CD4-positive, alpha-beta T cell treated with Interleukin-10 for 1 hour (primary cell): ENCODE measurements around the gene IL22RA1.

Source experiments
- DNase-seq: peaks from one replicate; pipeline ENCODE4 v3.0.0-alpha.2; 2020

Gene IL22RA1

DNA sequence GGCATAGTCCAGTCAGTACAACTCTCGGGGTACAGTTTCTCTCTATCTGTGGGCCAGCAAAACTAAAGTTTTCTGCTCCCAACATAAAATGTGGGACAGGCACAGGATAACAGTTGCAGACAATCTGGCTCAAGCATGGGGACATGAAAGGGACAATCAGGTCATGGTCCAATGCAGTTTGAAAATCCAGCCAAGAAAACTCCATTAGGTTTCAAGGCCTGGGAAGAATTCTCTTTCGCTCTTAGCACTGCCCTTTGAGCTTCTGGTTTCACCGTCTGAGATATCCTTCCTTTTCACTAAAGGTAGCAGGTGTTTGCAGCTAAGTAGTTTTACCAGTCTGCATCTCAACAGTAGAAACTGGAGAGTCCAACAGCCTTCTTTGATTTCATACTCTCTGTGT, 21.1 kb upstream of the IL22RA1 start:
- no peak for DNase-seq

- DNase-seq: no peak
Measured at GRCh38 chr1:24162201-24162600, 19.3 kb upstream of the IL22RA1 start.

DNA sequence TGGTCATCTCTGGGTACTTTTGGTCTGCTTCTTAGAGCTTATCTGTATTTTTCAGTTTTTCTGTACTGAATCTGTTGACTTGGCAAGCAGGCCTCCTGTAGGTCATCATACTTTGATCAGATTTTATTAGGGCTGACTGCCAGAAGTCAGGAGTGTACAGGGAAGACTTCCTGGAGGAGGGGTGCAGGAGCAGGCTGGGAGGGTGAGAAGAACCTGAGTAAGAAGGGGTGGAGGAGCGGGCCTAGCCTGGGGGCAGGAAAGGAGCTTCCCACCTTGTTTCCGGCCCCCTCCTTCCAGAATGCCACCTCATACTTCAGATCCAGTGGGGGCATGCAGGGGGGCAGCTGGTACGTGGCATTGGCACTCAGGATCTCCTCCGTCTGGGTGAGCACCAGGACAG, 18.3 kb upstream of the IL22RA1 start:
- no peak for DNase-seq

DNA sequence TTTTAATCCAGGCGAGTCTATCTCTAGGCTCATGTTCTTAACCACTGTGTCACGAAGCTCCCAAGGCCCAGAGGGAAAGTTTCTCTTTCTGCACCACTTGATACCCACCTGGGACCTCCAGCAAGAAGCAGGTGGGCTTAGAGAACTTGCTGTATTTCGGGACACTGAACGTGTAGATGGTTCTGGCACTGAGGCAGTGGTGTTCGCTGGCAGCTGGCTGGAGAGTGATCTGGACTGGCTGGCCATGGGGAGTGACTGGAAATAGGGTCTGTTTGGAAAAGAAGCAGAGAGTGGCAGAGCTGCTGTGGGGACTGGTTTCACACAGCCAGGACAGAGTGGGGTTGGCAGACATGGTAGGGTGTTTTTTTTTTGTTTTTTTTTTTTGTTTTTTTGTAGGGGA, 16.4 kb upstream of the IL22RA1 start:
- no peak for DNase-seq

- no peak for DNase-seq
Measured at GRCh38 chr1:24157918-24158481, 15.1 kb upstream of the IL22RA1 start.

DNA sequence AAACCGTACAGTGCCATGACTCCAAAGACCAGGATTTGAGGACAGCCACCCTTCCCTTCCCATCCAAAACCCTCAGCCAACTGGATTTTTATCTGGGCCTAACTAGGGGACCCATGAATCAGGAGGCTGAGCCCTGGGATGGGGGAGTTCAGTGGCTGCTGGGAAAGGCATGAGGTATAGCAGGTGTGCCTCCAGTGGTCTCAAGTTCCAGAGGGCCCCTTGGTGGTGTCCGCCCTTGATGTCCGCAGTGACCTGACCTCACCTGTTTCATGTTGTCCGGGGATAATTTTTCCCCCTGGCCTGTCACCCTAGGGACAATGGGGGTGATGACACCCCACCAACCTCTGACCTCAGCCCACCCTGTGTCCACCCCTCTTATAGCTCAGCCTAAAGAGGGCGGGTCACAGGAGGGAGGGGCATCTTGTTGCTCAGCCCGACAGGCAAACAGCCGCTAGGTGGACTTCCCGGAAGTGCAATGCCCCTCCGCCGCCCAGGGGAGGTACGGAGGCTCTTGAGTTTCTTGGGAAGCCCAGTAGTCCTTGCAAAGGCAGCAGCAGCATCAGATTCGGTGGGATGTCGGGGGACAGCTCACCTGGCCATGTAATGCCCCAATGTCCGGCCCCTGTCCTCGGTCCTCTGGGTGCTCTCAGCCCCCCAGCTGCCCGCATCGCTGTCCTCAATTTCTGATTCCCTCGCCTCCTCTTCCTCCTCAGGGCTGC, 13.8 kb upstream of the IL22RA1 start:
- DNase-seq: no peak

DNA sequence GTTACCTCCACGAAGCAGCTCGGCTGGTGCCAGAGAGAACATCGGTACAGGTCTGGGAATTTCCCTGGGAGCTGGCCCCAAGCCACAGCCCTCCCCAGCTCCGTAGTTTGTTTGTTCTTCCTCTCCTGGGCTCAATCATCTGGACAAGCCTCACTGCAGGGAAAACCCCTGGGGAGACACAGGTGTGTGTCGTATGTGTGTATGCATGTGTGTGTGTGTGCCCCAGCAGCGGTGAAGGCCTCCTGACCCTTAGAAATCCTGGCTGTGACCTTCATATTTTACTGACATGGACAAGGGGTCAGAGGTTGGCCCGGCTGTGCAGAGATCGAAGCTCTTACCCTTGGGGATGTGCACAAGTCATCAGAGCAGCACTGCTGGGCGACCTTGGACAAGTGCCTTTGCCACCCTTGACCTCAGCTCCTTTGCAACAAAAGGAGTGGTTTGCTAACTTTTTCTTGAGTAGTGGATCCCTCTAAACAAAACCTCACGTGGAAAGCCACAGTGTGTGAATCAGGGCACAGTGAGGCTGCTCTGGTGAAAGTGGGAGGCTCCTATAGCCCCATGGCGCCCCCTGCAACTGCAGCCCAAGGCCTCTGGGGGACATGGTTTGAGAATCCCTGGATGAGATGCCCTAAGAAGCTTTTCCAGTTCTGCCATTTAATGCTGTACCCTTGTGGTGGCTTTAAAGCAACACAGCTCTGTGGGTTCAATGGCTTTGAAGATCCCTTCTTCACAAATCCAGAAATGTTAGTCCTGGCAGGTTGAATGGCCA, 12.3 kb upstream of the IL22RA1 start:
- no peak for DNase-seq

- no peak for DNase-seq
Measured at GRCh38 chr1:24154215-24154614, 11.3 kb upstream of the IL22RA1 start.

DNA sequence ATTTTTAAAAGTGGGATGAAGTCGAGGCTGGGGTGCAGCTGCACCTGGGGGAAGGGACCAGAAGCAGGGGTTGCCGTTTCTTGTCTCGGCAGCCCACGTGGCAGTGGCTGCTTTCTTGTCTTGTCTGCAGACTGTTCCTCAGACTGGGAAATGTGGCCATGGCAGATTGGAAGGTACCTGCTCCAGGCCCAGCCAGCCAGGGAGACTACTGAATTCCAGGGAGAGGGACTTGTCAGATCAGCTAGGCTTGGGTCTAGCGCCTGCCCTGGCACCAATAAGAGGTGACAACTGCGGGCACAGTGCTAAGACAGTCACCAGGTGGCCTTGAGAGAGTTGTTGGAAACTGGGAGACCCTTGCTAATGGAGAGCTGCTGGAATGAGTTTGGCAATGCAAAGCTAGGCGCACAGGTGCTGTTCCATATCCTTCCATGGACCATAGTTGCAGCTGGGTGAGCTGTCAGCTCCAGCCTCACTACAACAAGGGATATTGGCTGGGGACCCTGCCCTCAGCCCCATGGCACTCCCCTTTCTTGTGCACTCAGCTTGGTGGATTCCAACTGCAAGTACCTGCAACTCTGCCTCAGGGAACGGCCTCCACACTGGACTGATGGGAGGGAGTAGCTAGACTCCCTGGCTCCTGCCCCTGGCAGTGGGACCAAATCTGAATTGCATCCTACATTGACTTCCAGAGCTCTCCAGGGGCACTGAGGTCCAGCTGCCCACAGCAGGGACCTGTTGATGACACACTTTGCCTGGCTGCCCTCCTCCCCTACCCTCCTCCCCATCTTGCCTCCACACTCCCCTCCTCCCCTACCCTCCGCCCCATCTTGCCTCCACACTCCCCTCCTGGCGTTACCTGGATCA, 9.9 kb upstream of the IL22RA1 start:
- DNase-seq: no peak

DNA sequence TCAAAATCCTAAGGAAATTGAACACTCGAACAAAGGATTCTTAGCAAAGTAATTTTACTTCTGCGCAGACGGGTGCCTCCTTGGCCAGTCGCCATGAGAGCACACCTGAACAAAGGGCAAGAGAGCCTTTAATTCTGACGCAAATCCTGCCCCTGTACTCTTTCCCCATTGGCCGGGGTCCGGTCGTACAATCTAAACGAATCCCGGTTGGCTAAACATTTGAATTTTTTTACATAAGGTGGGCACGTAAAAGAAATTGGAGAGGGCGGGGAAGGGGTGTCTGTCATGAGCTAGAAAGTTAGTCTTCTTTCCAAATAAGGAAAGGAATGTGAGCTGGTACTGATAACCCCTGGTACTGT, 8.2 kb upstream of the IL22RA1 start:
- DNase-seq: no peak

DNA sequence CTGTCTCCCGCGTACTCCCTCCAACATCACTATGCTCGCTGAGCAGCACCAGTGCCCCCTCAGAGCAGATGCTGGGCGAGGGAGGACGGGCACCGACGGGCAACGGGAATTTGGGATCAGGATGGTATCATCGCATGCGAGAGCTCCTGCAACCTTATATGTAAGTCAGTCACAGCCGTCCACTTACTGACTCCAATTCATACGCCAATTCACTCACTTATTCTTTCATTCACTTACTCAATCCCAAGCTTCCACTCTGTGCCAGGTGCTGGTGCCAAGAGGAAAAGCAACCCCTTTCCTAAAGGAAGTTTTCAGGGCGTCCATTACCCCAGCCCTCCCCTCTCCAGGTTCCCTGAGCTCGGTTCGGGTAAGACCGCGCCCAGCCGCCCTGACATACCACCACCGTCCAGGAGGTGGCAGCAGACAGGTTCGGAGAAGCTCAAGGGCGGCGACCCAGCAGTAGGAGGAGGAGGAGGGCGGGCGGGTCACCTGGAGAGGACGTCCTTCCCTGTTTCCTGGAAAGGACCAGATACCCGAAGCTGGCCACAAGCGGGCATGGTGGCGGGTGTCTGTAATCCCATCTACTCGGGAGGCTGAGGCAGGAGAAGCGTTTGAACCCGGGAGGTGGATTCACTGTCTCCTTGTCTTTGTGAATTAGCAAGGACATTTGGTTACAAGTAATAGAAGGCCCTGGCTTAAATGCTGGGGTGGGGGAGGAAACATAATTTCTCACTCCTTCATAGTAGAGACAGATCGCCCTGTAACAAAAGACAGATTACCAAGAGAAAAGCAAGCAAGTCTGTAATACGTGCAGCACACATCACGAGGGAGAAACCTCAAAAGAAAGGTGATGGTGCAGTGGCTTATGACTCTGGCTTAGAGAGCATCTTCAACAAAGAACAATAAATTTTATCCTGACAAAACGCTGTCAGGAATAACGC, 7.6 kb upstream of the IL22RA1 start:
- DNase-seq: peak; percentile 83

- DNase-seq: no peak
Measured at GRCh38 chr1:24149866-24150233, 6.9 kb upstream of the IL22RA1 start.

GRCh38 chr1:24147816-24148215, 4.9 kb upstream of the IL22RA1 start:
- no peak for DNase-seq

GRCh38 chr1:24147194-24147593, 4.3 kb upstream of the IL22RA1 start:
- no peak for DNase-seq

DNA sequence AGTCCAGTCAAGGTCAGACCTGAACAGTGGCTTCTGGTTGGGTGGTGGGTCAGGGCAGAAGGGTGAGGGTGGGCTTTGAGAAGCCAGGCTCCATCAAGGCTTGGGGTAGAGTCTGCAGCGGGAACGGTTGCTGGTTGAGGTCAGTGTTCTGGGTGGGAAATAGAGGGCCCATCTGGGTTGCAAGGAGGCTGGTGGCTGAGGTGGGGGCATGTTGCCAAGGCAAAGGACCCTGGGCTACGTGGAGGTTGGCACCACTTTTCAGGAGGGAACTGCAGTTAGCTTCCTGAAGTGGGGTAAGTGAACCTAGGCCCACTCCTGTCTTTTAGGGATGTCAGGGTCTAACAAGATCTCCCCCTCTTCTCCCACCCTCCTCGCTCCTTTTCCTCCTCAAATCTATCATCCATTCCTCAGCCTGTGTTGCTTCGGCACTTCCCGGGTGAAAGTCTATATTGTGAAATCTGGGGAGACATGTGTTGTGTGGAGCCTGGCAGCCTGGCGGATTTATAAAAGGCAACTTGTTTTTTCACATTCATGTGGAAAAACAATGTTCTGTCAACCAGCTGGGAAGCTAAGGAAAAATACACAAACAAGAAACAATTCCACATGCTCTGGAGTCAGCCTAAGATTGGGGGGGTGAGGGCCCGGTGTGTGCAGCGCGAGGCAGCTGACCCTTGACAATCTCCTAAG, 1.5 kb downstream of the IL22RA1 start:
- no peak for DNase-seq

DNA sequence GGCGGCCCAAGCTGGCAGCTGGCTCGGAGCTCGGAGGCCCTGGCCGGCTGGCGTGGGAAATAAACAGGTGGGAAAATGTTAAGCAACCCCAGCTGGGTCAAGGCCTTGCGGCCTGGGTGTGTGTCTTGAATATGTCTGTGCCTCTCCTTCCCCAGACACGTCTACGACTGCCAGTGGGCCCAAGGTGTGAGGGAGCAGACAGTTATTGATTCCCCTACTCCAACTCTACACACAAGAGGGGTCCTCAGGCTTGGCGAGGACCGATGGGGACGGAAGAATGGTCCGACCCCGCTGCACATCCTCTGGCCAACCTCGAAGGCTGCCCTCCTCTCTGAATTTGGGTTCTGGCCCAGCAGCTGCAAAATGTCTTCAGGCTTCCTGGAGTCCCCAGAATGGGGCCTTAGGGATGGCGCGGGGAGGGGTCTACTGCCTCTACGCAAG, 2.2 kb downstream of the IL22RA1 start:
- no peak for DNase-seq

- no peak for DNase-seq
Measured at GRCh38 chr1:24139841-24140425, 3.0 kb downstream of the IL22RA1 start.

GRCh38 chr1:24139222-24139489, 3.8 kb downstream of the IL22RA1 start:
- DNase-seq: no peak

DNA sequence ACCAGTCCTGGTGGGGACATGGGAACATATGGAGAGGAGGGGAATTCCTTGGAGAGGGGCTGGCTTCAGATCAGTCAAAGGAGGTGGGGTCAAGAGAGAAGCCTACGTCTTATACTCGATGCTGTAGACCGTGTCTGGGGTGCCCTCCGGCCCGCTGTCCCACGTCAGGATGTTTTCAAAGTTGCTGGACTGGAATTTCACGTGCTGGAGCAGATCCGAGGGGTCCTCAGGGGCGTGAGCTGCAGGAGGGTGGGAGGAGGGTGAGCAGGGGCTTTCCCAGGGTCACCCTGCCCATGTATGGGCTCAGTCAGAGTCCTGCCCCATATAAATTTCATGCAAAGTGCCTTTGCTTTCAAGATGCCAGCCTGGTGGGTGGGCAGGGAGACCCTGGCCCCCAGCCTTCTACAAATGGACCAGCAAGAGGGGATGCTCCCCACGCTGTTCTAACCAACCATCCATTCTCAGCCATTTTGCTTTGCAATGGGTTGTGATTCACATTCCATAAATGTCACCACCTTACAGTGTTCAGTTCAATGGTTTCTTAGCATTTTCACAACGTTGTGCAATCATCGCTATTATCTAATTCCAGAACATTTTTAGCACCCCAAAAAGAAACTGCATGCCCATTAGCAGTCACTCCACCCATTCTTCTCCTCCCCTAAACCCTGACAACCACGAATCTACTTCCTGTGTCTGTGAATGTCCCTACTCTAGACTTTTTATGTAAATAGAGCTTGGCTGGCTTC, 4.3 kb downstream of the IL22RA1 start:
- DNase-seq: no peak

DNA sequence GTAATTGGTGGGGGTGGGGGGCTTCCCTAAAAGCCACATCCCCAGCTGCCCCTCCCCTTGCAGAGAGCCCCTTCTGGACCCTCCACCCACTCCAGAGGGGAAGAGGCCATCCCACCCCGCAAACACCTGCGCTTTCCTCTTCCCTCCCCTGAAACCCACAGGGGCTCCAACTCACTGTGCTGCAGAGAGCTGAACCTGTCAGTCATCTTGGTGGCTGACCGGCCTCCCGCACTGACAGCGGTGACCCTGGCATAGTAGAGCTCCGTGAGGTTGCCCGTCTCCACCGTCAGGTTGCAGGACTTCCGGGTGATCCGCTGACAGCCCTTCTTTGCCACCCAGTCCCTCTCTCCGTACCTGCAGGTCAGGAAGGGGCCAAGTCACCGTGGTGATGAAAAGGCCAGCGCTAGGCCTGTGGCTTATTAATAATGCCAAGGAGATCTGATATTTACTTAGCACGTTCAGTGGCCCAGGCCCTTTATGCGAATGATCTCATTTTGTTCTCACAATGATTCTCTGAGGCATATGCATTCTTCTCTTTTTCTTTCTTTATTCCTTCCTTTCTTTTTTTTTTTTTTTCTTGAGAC, 5.9 kb downstream of the IL22RA1 start:
- DNase-seq: no peak
